ENCODE measurements around the gene ABCC9. TPM values are rescaled to one million over a fixed set of nuclear protein-coding genes. Genes with fewer than 3 reads are reported as not detected.
"Not testable (repeated sequence)": the region's sequence is repeated elsewhere in the genome, so short reads cannot be mapped to it uniquely, and the experiment has no call there.

Gene ABCC9
- total RNA-seq, 3 donors from 2014 or later (not counting 1 experiment from before 2014, with no cell fraction given), result 0.02 to 0.05 TPM; not detected in 1

DNA sequence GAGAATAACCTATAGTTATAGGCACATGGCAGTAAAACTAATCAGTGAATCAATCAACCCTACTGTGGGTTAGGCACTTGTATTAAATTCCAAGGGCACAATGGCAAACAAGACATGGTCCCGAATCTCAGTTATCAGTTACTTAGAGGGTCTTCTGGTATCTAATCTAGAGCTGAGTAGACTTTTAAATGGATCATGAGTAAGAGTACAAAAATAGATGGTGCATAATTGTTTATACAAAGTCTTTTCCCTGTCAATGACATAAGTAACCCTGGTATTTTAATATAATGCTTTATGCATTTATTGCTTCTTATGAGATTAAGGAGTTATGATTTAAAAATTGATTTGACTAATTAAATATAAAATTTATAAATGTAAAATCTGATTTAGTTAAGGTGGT is 143.7 kb downstream of the ABCC9 start:
- intact Hi-C loops (cut with micrococcal nuclease), result no loop called here
- no peak for DNase-seq
- Mint-ChIP-seq H3K36me3 (no peaks in the 10 kb centered on the region), H3K27ac (no peak overlapping the region), H3K9me3 (peaks cover 4 to 11% of the 10 kb centered on the region in 2 donors), H3K4me1 (no peaks in the 10 kb centered on the region), H3K27me3 (ENCODE audit: low read depth in 2 of 2) (no peaks in the 10 kb centered on the region), H3K4me3 (no peak overlapping the region)
- Histone ChIP-seq H3K36me3 (ENCODE audit: control insufficient read depth, insufficient read depth, low read length) (no peaks in the 10 kb centered on the region), H3K27me3 (ENCODE audit: control insufficient read depth, insufficient read depth, low read length) (no peaks in the 10 kb centered on the region), H3K4me1 (ENCODE audit: control insufficient read depth, insufficient read depth, low read length) (no peaks in the 10 kb centered on the region), H3K9me3 (ENCODE audit: control insufficient read depth, insufficient read depth, low read length) (no peaks in the 10 kb centered on the region), H3K27ac (ENCODE audit: low read length) (no peak overlapping the region), H3K4me3 (ENCODE audit: low read length) (no peak overlapping the region)
- TF ChIP-seq, protein P1, sequence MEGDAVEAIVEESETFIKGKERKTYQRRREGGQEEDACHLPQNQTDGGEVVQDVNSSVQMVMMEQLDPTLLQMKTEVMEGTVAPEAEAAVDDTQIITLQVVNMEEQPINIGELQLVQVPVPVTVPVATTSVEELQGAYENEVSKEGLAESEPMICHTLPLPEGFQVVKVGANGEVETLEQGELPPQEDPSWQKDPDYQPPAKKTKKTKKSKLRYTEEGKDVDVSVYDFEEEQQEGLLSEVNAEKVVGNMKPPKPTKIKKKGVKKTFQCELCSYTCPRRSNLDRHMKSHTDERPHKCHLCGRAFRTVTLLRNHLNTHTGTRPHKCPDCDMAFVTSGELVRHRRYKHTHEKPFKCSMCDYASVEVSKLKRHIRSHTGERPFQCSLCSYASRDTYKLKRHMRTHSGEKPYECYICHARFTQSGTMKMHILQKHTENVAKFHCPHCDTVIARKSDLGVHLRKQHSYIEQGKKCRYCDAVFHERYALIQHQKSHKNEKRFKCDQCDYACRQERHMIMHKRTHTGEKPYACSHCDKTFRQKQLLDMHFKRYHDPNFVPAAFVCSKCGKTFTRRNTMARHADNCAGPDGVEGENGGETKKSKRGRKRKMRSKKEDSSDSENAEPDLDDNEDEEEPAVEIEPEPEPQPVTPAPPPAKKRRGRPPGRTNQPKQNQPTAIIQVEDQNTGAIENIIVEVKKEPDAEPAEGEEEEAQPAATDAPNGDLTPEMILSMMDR (IDR thresholded peaks at IDR 0.05), result no peak
- no peak for ATAC-seq
- 100% methylated on average over 1 of the region's 1 CpG for WGBS (ENCODE audit: insufficient coverage)

DNA sequence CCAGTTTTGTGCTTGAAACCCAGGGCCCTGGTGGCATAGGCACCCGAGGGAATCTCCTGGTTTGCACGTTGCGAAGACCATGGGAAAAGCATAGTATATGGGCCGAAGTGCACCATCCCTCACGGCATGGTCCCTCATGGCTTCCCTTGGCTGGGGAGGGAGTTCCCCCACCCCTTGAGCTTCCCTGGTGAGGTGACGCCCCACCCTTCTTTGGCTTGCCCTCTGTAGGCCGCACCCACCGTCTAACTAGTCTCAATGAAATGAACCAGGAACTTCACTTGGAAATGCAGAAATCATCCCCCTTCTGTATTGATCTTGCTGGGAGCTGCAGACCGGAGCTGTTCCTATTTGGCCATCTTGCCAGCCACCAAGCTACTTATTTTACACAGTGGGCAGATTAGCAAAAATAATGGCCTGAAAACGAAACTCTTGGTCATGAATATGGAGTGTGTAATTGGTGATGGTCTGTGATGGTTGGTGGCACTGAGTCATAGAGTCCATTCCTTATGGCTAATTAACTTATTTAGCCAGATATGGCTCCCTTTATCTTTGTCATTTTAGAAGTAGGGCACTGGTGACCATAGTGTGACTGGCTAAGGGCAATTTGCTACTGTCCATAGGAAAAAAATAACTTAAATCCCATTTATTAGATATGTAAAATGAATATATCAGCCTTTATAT is 145.4 kb downstream of the ABCC9 start:
- no peak overlapping the region for H3K27ac ChIP-seq (ENCODE audit: low read length)
- Mint-ChIP-seq H3K9me3 (peaks cover 7 to 14% of the 10 kb centered on the region in 2 donors), H3K4me3 (no peak overlapping the region), H3K27me3 (ENCODE audit: low read depth in 2 of 2) (no peaks in the 10 kb centered on the region), H3K27ac (no peak overlapping the region), H3K36me3 (no peaks in the 10 kb centered on the region), H3K4me1 (no peaks in the 10 kb centered on the region)
- intact Hi-C loops (cut with micrococcal nuclease), result no loop called here
- TF ChIP-seq, protein P1 (IDR thresholded peaks at IDR 0.05), result no peak
- H3K27me3 ChIP-seq (ENCODE audit: control insufficient read depth, insufficient read depth, low read length), result no peaks in the 10 kb centered on the region
- WGBS (ENCODE audit: insufficient coverage), result 84% methylated on average over 10 of the region's 10 CpGs
- no peaks in the 10 kb centered on the region for H3K9me3 ChIP-seq (ENCODE audit: control insufficient read depth, insufficient read depth, low read length)
- no peaks in the 10 kb centered on the region for H3K4me1 ChIP-seq (ENCODE audit: control insufficient read depth, insufficient read depth, low read length)
- H3K36me3 ChIP-seq (ENCODE audit: control insufficient read depth, insufficient read depth, low read length), result no peaks in the 10 kb centered on the region
- DNase-seq (no peak), ATAC-seq (no peak)
- no peak overlapping the region for H3K4me3 ChIP-seq (ENCODE audit: low read length)

DNA sequence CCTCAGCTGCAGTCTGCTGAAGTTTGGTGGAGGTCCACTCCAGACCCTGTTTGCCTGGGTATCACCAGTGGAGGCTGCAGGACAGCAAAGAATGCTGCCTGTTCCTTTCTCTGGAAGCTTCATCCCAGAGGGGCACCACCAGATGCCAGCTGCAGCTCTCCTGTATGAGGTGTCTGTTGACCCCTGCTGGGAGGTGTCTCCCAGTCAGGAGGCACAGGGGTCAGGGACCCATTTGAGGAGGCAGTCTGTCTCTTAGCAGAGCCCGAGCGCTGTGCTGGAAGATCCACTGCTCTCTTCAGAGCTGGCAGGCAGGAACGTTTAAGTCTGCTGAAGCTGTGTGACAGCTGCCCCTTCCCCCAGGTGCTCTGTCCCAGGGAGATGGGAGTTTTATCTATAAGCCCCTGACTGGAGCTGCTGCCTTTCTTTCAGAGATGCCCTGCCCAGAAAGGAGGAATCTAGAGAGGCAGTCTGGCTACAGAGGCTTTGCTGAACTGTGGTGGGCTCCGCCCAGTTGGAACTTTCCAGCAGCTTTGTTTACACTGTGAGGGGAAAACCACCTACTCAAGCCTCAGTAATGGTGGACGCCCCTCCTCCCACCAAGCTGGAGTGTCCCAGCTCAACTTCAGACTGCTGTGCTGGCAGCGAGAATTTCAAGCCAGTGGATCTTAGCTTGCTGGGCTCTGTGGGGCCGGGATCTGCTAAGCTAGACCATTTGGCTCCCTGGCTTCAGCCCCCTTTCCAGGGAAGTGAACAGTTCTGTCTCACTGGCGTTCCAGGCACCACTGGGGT is 146.2 kb downstream of the ABCC9 start:
- peaks cover 7 to 14% of the 10 kb centered on the region in 2 donors for H3K9me3 Mint-ChIP-seq

DNA sequence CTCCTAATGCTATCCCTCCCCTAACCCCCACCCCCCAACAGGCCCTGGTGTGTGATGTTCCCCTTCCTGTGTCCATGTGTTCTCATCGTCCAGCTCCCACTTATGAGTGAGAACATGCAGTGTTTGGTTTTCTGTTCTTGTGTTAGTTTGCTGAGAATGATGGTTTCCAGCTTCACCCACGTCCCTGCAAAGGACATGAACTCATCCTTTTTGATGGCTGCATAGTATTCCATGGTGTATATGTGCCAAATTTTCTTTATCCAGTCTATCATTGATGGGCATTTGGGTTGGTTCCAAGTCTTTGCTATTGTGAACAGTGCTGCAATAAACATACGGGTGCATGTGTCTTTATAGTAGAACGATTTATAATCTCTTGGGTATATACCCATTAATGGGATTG is 151.5 kb downstream of the ABCC9 start:
- H3K27me3 Mint-ChIP-seq (ENCODE audit: low read depth in 2 of 2); DNase-seq; H3K4me1 ChIP-seq (ENCODE audit: control insufficient read depth, insufficient read depth, low read length); H3K4me3 ChIP-seq (ENCODE audit: low read length); H3K4me3 Mint-ChIP-seq; H3K4me1 Mint-ChIP-seq; H3K36me3 ChIP-seq (ENCODE audit: control insufficient read depth, insufficient read depth, low read length); H3K36me3 Mint-ChIP-seq; ATAC-seq; H3K27me3 ChIP-seq (ENCODE audit: control insufficient read depth, insufficient read depth, low read length); H3K27ac ChIP-seq (ENCODE audit: low read length); H3K9me3 ChIP-seq (ENCODE audit: control insufficient read depth, insufficient read depth, low read length); H3K27ac Mint-ChIP-seq; intact Hi-C loops (cut with micrococcal nuclease): not testable (repeated sequence)
- no CpG with 5 or more reads among the region's 4 CpGs for WGBS (ENCODE audit: insufficient coverage)
- H3K9me3 Mint-ChIP-seq, result peaks cover 7 to 14% of the 10 kb centered on the region in 2 donors

More for the DNA sequence above, 146.2 kb downstream of the ABCC9 start:
- H3K36me3 Mint-ChIP-seq; H3K4me3 Mint-ChIP-seq; H3K27me3 Mint-ChIP-seq (ENCODE audit: low read depth in 2 of 2); H3K27ac Mint-ChIP-seq; DNase-seq; H3K9me3 ChIP-seq (ENCODE audit: control insufficient read depth, insufficient read depth, low read length); intact Hi-C loops (cut with micrococcal nuclease); H3K4me1 Mint-ChIP-seq; H3K4me3 ChIP-seq (ENCODE audit: low read length); H3K36me3 ChIP-seq (ENCODE audit: control insufficient read depth, insufficient read depth, low read length); ATAC-seq; H3K4me1 ChIP-seq (ENCODE audit: control insufficient read depth, insufficient read depth, low read length); H3K27me3 ChIP-seq (ENCODE audit: control insufficient read depth, insufficient read depth, low read length); H3K27ac ChIP-seq (ENCODE audit: low read length): not testable (repeated sequence)
- WGBS (ENCODE audit: insufficient coverage), result 79% methylated on average over 8 of the region's 8 CpGs

All from natural killer cell (primary cell).